ENCODE data around the gene MAN2A1. TPM values are rescaled to one million over a fixed set of nuclear protein-coding genes. Genes with fewer than 3 reads are reported as not detected.

Gene MAN2A1
- total RNA-seq, 1 experiment from 2014 or later: 35.4 TPM

GRCh38 chr5:109873687-109874086 is 184.0 kb downstream of the MAN2A1 start:
- ChIA-PET POLR2A (no interaction called here), RAD21 (ENCODE audit: low non-redundant PET in 1 of 2, low total read pairs in 2 of 2, uncharacterized antibody in 2 of 2, unreplicated experiment in 2 of 2) (no interaction called here), CTCF (no interaction called here)
- Histone ChIP-seq H3K27ac (ENCODE audit: low read depth, low read length) (no peak overlapping the region), H3K4me2 (ENCODE audit: low read length) (no peak overlapping the region), H3K9ac (ENCODE audit: low read length) (no peak overlapping the region), H3K9me3 (ENCODE audit: control insufficient read depth in 1 of 2, insufficient read depth in 1 of 2, low read depth in 1 of 2, low read length in 2 of 2) (no peaks in the 10 kb centered on the region), H3K4me3 (replicated peaks in 1 of 2; ENCODE audit: low read depth in 1 of 2, low read length in 2 of 2) (no peak overlapping the region), H3K4me1 (ENCODE audit: control insufficient read depth in 1 of 2, insufficient read depth in 2 of 2, low read length in 2 of 2) (peaks cover 0 to 6% of the 10 kb centered on the region in 2 experiments; a peak in 1 of 4 replicates), H3K79me2 (ENCODE audit: insufficient read depth, low read length) (no peaks in the 10 kb centered on the region), H3K9me2 (ENCODE audit: insufficient read depth) (no peaks in the 10 kb centered on the region), H3K27me3 (ENCODE audit: insufficient read depth, low read length) (no peaks in the 10 kb centered on the region), H4K20me1 (ENCODE audit: insufficient read depth) (no peaks in the 10 kb centered on the region), H2AFZ (ENCODE audit: low read depth, low read length, poor library complexity, severe bottlenecking) (no peak overlapping the region), H3K36me3 (ENCODE audit: control insufficient read depth in 1 of 2, insufficient read depth in 2 of 2, low read length in 2 of 2) (no peaks in the 10 kb centered on the region)
- no TSS peak for BruUV-seq (replicated peaks)
- DNase-seq (ENCODE audit: low read depth, low spot score): no peak
- TF ChIP-seq SP1 (IDR thresholded peaks at IDR 0.05; ENCODE audit: low read depth) (no peak), YY1 (IDR thresholded peaks at IDR 0.05; ENCODE audit: extremely low read depth, insufficient replicate concordance, low read depth, low read length) (no peak), SRF (IDR thresholded peaks at IDR 0.05; ENCODE audit: low read depth) (no peak), POLR2AphosphoS5 (IDR thresholded peaks at IDR 0.05; ENCODE audit: low read depth, low read length) (no peak), TCF7L2 (IDR thresholded peaks at IDR 0.05; ENCODE audit: borderline replicate concordance, extremely low read depth, insufficient read depth, insufficient read length) (no peak), POLR2A (IDR thresholded peaks at IDR 0.05; ENCODE audit: borderline replicate concordance, extremely low read depth, insufficient read depth, insufficient read length) (no peak), MAX (IDR thresholded peaks at IDR 0.05) (no peak), ZFX (IDR thresholded peaks at IDR 0.05) (no peak), EZH2phosphoT487 (IDR thresholded peaks at IDR 0.05; ENCODE audit: borderline replicate concordance) (no peak)
- no peak for ATAC-seq
- intact Hi-C loops (cut with micrococcal nuclease): no loop called here

GRCh38 chr5:109874108-109874507 is 184.4 kb downstream of the MAN2A1 start:
- Histone ChIP-seq H4K20me1 (ENCODE audit: insufficient read depth) (no peaks in the 10 kb centered on the region), H3K36me3 (ENCODE audit: control insufficient read depth in 1 of 2, insufficient read depth in 2 of 2, low read length in 2 of 2) (no peaks in the 10 kb centered on the region), H3K27ac (ENCODE audit: low read depth, low read length) (no peak overlapping the region), H3K27me3 (ENCODE audit: insufficient read depth, low read length) (no peaks in the 10 kb centered on the region), H3K4me2 (ENCODE audit: low read length) (no peak overlapping the region), H3K9ac (ENCODE audit: low read length) (no peak overlapping the region), H3K9me3 (ENCODE audit: control insufficient read depth in 1 of 2, insufficient read depth in 1 of 2, low read depth in 1 of 2, low read length in 2 of 2) (no peaks in the 10 kb centered on the region), H3K4me1 (ENCODE audit: control insufficient read depth in 1 of 2, insufficient read depth in 2 of 2, low read length in 2 of 2) (peaks cover 0 to 6% of the 10 kb centered on the region in 2 experiments; a peak in 1 of 4 replicates), H2AFZ (ENCODE audit: low read depth, low read length, poor library complexity, severe bottlenecking) (no peak overlapping the region), H3K9me2 (ENCODE audit: insufficient read depth) (no peaks in the 10 kb centered on the region), H3K4me3 (replicated peaks in 1 of 2; ENCODE audit: low read depth in 1 of 2, low read length in 2 of 2) (no peak overlapping the region), H3K79me2 (ENCODE audit: insufficient read depth, low read length) (no peaks in the 10 kb centered on the region)
- intact Hi-C loops (cut with micrococcal nuclease): no loop called here
- DNase-seq (ENCODE audit: low read depth, low spot score) (no peak), ATAC-seq (no peak)
- ChIA-PET RAD21 (ENCODE audit: low non-redundant PET in 1 of 2, low total read pairs in 2 of 2, uncharacterized antibody in 2 of 2, unreplicated experiment in 2 of 2) (no interaction called here), POLR2A (no interaction called here), CTCF (no interaction called here)
- no TSS peak for BruUV-seq (replicated peaks)
- no peak for TF ChIP-seq REST (IDR thresholded peaks at IDR 0.05; ENCODE audit: low read depth)
- no peak for TF ChIP-seq ZBTB33 (IDR thresholded peaks at IDR 0.05; ENCODE audit: extremely low read depth, insufficient replicate concordance, low read length)
- no peak for TF ChIP-seq EZH2 (IDR thresholded peaks at IDR 0.05)
- no peak for TF ChIP-seq EZH2phosphoT487 (IDR thresholded peaks at IDR 0.05; ENCODE audit: borderline replicate concordance)
- no peak for TF ChIP-seq ZNF274 (IDR thresholded peaks at IDR 0.05; ENCODE audit: low read depth, low read length)

Measured in HCT116 (cell line).